Measurements from ENCODE around the gene KLHL11. TPM values are rescaled to one million over a fixed set of nuclear protein-coding genes. Genes with fewer than 3 reads are reported as not detected.

KLHL11 gene
- total RNA-seq, 4 donors from 2014 or later: 16.2 to 18.8 (median 18.0) TPM

GRCh38 chr17:41813699-41814124, 51.5 kb downstream of the KLHL11 start:
- DNase-seq (ENCODE audit: low spot score) (no peak), ATAC-seq (ENCODE audit: low FRiP score) (no peak)
- TF ChIP-seq CTCF (IDR thresholded peaks at IDR 0.05): no peak

GRCh38 chr17:41813152-41813680, 52.0 kb downstream of the KLHL11 start:
- DNase-seq (ENCODE audit: low spot score) (no peak), ATAC-seq (ENCODE audit: low FRiP score) (no peak)

GRCh38 chr17:41812381-41813151, 52.7 kb downstream of the KLHL11 start, which contains the start of gene FKBP10:
Gene FKBP10, plus strand, starts transcription at chr17:41813004. Its CDS starts 31 bp downstream, at chr17:41813035.
- no peak for TF ChIP-seq CTCF (IDR thresholded peaks at IDR 0.05)
- DNase-seq (ENCODE audit: low spot score): no peak

More at GRCh38 chr17:41813152-41813680, 52.0 kb downstream of the KLHL11 start:
- no peak for TF ChIP-seq CTCF (IDR thresholded peaks at IDR 0.05)

GRCh38 chr17:41811549-41812380, 53.5 kb downstream of the KLHL11 start, which contains the start of gene P3H4:
Gene P3H4, minus strand, starts transcription at chr17:41811949. Its CDS starts 34 bp downstream, at chr17:41811915.
- ATAC-seq (ENCODE audit: low FRiP score): peak; percentile 80
- no peak for DNase-seq (ENCODE audit: low spot score)
- no peak for TF ChIP-seq CTCF (IDR thresholded peaks at IDR 0.05)

More at GRCh38 chr17:41812381-41813151, 52.7 kb downstream of the KLHL11 start, which contains the start of gene FKBP10:
- peak; percentile 40 for ATAC-seq (ENCODE audit: low FRiP score)

GRCh38 chr17:41810659-41811548, 54.3 kb downstream of the KLHL11 start:
- peak; percentile 1 for ATAC-seq (ENCODE audit: low FRiP score)
- no peak for DNase-seq (ENCODE audit: low spot score)
- no peak for TF ChIP-seq CTCF (IDR thresholded peaks at IDR 0.05)
